ENCODE results near the gene ATG7. TPM values are rescaled to one million over a fixed set of nuclear protein-coding genes. Genes with fewer than 3 reads are reported as not detected.

ATG7 gene
- total RNA-seq, 1 donor, result 97.9 TPM

DNA sequence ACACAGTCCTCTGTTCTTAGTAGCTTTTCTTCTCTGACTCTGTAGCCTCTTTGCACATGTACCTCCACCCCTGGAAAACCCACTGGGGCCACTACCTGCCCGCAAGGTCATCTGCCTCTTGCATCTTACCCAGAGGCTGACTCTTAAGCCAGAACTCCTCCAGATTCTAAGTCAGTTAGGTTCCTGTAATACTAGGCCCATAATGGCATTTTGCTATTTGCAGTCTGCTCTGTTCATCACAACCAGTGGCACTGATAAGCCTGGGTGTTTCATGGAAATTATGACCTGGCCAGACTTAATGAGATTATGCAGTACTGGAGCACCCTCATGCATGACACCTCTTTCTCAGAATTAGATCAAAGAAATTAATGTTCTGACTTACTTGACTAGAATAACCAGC lies 31.7 kb upstream of the ATG7 start:
- H3K4me3 ChIP-seq (ENCODE audit: low read depth, low read length), result no peak overlapping the region
- TF ChIP-seq, protein P1, sequence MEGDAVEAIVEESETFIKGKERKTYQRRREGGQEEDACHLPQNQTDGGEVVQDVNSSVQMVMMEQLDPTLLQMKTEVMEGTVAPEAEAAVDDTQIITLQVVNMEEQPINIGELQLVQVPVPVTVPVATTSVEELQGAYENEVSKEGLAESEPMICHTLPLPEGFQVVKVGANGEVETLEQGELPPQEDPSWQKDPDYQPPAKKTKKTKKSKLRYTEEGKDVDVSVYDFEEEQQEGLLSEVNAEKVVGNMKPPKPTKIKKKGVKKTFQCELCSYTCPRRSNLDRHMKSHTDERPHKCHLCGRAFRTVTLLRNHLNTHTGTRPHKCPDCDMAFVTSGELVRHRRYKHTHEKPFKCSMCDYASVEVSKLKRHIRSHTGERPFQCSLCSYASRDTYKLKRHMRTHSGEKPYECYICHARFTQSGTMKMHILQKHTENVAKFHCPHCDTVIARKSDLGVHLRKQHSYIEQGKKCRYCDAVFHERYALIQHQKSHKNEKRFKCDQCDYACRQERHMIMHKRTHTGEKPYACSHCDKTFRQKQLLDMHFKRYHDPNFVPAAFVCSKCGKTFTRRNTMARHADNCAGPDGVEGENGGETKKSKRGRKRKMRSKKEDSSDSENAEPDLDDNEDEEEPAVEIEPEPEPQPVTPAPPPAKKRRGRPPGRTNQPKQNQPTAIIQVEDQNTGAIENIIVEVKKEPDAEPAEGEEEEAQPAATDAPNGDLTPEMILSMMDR (IDR thresholded peaks at IDR 0.05; ENCODE audit: insufficient read depth, low read length), result no peak
- DNase-seq (ENCODE audit: low read depth), result no peak

DNA sequence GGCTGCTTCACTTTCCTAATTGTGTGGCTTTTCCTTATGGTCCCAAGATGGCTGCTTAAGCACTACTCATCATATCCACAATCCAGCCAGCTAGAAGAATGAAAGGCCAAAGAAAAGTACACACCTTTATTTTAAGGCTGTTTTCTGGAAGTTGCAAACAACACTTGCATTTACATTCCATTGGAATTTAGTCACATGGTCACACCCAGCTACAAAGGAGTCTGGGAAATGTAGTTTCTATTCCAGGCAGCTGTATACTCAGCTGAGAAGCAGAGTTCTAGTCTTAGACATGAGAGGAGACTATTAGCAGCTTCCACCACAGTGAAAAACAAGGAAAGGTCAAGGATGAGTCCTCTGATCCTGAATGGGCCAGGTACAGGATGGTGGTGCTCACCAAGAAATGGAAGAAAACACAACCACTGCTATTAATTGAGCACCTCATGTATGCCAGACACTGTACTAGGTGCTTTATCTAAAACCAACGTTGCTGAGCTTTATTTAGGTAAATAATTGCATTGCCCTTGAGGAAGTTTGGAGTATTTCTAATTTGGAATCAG lies 28.0 kb upstream of the ATG7 start:
- DNase-seq (ENCODE audit: low read depth), result peak; percentile 41
- H3K4me3 ChIP-seq (ENCODE audit: low read depth, low read length), result no peak overlapping the region
- TF ChIP-seq, protein P1 (IDR thresholded peaks at IDR 0.05; ENCODE audit: insufficient read depth, low read length), result no peak

DNA sequence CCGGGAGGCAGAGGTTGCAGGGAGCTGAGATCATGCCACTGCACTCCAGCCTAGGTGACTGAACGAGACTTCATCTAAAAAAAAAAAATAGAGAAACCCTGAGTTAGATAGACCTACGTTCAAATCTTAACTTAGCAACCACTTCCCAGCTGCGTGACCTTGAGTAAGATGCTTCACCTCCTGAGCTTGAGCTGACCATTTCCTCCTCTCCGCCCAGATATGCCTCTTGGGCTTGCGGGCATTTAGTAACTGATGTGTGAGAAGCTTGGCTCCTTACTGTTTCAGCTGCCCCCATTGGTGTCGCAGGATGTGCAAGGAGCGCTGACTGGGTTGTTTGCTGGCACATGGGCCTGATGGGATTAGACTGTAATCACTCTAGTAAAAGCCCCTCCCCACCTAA lies 26.9 kb upstream of the ATG7 start:
- no peak for DNase-seq (ENCODE audit: low read depth)
- H3K4me3 ChIP-seq (ENCODE audit: low read depth, low read length), result no peak overlapping the region
- TF ChIP-seq, protein P1 (IDR thresholded peaks at IDR 0.05; ENCODE audit: insufficient read depth, low read length), result no peak

DNA sequence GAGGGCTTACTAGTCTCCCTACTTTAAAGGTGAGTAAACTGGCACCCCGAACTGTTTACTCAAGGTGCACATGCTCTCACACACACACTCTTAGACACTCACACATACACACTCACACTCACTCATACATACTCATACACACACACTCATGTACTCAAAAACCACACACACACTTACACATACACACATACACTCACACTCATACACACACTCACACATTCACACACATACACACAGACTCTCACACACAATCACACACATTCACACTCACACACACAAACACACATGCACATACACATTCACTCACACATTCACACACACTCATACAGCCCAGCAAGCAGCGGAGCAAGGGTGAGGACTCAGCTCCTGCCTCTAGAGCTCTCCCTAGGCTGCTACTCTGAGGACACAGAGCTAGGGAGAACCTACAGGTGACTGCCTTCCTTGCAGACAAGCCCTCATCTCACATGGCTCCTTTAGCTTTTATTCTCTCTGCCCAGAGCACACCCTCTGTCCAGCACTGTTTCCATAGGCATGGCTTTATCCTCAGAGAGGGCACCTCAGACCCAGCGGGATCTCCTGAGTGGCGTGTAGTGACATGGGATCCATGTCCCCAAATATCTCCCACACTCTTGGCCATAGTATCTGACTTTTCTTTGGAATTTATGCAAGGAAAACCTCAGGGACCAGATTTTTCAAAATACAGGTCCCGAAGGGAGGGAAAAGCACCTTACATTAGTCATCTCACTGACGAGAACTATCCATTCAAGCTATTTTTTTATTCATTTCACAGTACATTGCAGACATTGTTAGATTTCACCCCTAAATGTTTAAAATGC lies 26.2 kb upstream of the ATG7 start:
- TF ChIP-seq, protein P1 (IDR thresholded peaks at IDR 0.05; ENCODE audit: insufficient read depth, low read length), result no peak
- H3K4me3 ChIP-seq (ENCODE audit: low read depth, low read length), result no peak overlapping the region
- DNase-seq (ENCODE audit: low read depth), result no peak

DNA sequence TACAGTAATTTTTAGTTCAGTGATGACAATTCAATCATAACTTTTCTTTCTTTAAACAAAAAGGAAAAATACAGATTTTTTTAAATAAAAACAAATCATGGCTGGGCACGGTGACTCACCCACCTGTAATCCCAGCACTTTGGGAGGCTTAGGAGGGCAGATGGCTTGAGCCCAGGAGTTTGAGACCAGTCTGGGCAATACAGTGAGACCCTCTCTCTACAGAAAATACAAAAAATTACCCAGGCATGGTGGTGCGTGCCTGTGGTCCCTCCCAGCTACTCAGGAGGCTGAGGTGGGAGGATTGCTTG lies 25.6 kb upstream of the ATG7 start:
- H3K4me3 ChIP-seq (ENCODE audit: low read depth, low read length), result no peak overlapping the region
- DNase-seq (ENCODE audit: low read depth), result no peak
- TF ChIP-seq, protein P1 (IDR thresholded peaks at IDR 0.05; ENCODE audit: insufficient read depth, low read length), result no peak

DNA sequence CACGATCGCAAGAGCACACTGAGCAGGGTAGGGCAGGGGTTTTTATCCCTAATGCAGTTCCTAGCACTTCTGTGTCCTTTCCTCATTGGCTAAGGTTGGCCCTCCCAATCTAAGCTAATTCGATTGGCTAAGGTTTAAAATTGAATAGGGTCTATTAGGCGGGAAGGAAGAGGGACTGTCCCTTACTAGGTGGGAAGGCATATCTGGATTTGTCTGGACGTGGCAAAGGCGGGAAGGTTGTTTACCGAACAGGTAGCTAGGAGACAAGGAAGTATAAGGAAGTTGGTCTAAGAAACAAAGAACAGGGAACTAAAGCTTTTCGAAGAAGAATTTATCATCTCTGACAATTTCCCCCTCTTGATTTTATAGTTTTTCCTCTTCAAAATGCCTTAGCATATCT lies 24.8 kb upstream of the ATG7 start:
- DNase-seq (ENCODE audit: low read depth), result no peak
- TF ChIP-seq, protein P1 (IDR thresholded peaks at IDR 0.05; ENCODE audit: insufficient read depth, low read length), result no peak
- H3K4me3 ChIP-seq (ENCODE audit: low read depth, low read length), result no peak overlapping the region
